Large intestine (tissue), 3 donors: Measurements from ENCODE around the gene KAZN. TPM values are rescaled to one million over a fixed set of nuclear protein-coding genes. Genes with fewer than 3 reads are reported as not detected.
A peak's percentile ranks its signal among the peaks of the same experiment; 100 is the strongest.

Experiments used
- DNase-seq, 2 donors: peaks; one replicate each; pipeline versions ENCODE4 v3.0.0 to v3.0.0-alpha.2; 2013
- H3K27ac ChIP-seq: one replicate; pipeline ENCODE4 v1.5.1; 2013; ENCODE audit warnings: low read length
- H3K27me3 ChIP-seq: 2 replicates; pipeline ENCODE4 v1.6.1; 2013; ENCODE audit warnings: low read length; ENCODE audit not compliant: control insufficient read depth, insufficient read depth
- H3K36me3 ChIP-seq: 2 replicates; pipeline ENCODE4 v1.6.1; 2013; ENCODE audit warnings: low read length; ENCODE audit not compliant: control insufficient read depth, insufficient read depth
- H3K4me1 ChIP-seq: one replicate; pipeline ENCODE4 v1.6.1; 2013; ENCODE audit warnings: low read length; ENCODE audit not compliant: control insufficient read depth, insufficient read depth
- H3K4me3 ChIP-seq: one replicate; pipeline ENCODE4 v1.5.1; 2013; ENCODE audit warnings: low read length
- H3K9me3 ChIP-seq: one replicate; pipeline ENCODE4 v1.6.1; 2013; ENCODE audit warnings: mild to moderate bottlenecking, low read depth, low read length, moderate library complexity; ENCODE audit not compliant: control insufficient read depth
- WGBS: methylation state at CpG from one replicate; pipeline ENCODE4 v1.1.5; 2013; ENCODE audit warnings: low lambda C conversion rate; ENCODE audit not compliant: insufficient coverage; 5-methylcytosine and 5-hydroxymethylcytosine counted together
- polyA plus RNA-seq: library from polyadenylated mRNA; unstranded; fragments of 120-200 nt; gene quantifications from one replicate; pipeline ENCODE4 v1.2.1, GENCODE V29; 2013

KAZN gene
- polyA plus RNA-seq, 1 donor: 30.4 TPM

- Histone ChIP-seq H3K4me3 (no peak overlapping the region), H3K36me3 (no peaks in the 10 kb centered on the region), H3K9me3 (no peaks in the 10 kb centered on the region), H3K4me1 (peaks cover 45% of the 10 kb centered on the region), H3K27me3 (no peaks in the 10 kb centered on the region), H3K27ac (no peak overlapping the region)
- DNase-seq: no peak
- no CpG with 5 or more reads among the region's 5 CpGs for WGBS
Measured at GRCh38 chr1:15023205-15023604, 424.7 kb downstream of the KAZN start.

GRCh38 chr1:15023976-15024375 lies 425.5 kb downstream of the KAZN start:
- no peak for DNase-seq
- Histone ChIP-seq H3K27ac (no peak overlapping the region), H3K9me3 (no peaks in the 10 kb centered on the region), H3K4me1 (peaks cover 45% of the 10 kb centered on the region), H3K36me3 (no peaks in the 10 kb centered on the region), H3K4me3 (no peak overlapping the region), H3K27me3 (no peaks in the 10 kb centered on the region)
- WGBS: 90% methylated on average over 2 of the region's 8 CpGs

- Histone ChIP-seq H3K9me3 (no peaks in the 10 kb centered on the region), H3K36me3 (no peaks in the 10 kb centered on the region), H3K27me3 (no peaks in the 10 kb centered on the region), H3K4me1 (peaks cover 36% of the 10 kb centered on the region), H3K4me3 (no peak overlapping the region), H3K27ac (peak overlapping the region; percentile 71)
- WGBS: no CpG with 5 or more reads among the region's 4 CpGs
- DNase-seq: no peak
Measured at GRCh38 chr1:15026117-15026489, 427.6 kb downstream of the KAZN start.

GRCh38 chr1:15027515-15027986 lies 429.1 kb downstream of the KAZN start:
- Histone ChIP-seq H3K4me3 (no peak overlapping the region), H3K36me3 (no peaks in the 10 kb centered on the region), H3K27ac (no peak overlapping the region), H3K4me1 (peaks cover 23% of the 10 kb centered on the region), H3K9me3 (no peaks in the 10 kb centered on the region), H3K27me3 (no peaks in the 10 kb centered on the region)
- peak; percentile 36 to 58 for DNase-seq
- no CpG with 5 or more reads among the region's 12 CpGs for WGBS

- H3K27ac ChIP-seq: no peak overlapping the region
Measured at GRCh38 chr1:15028102-15028501, 429.6 kb downstream of the KAZN start.

GRCh38 chr1:15028616-15029015 lies 430.1 kb downstream of the KAZN start:
- H3K9me3 ChIP-seq: no peaks in the 10 kb centered on the region
- no peaks in the 10 kb centered on the region for H3K36me3 ChIP-seq
- H3K4me3 ChIP-seq: no peak overlapping the region
- no peak for DNase-seq
- H3K4me1 ChIP-seq: peaks cover 23% of the 10 kb centered on the region
- no peak overlapping the region for H3K27ac ChIP-seq
- 80% methylated on average over 1 of the region's 7 CpGs for WGBS
- H3K27me3 ChIP-seq: no peaks in the 10 kb centered on the region

More at GRCh38 chr1:15028102-15028501, 429.6 kb downstream of the KAZN start:
- H3K36me3 ChIP-seq: no peaks in the 10 kb centered on the region
- no peak for DNase-seq
- no peaks in the 10 kb centered on the region for H3K9me3 ChIP-seq
- peaks cover 23% of the 10 kb centered on the region for H3K4me1 ChIP-seq
- H3K27me3 ChIP-seq: no peaks in the 10 kb centered on the region
- no peak overlapping the region for H3K4me3 ChIP-seq
- no CpG with 5 or more reads among the region's 6 CpGs for WGBS

- no peak for DNase-seq
- no CpG with 5 or more reads among the region's 6 CpGs for WGBS
- no peaks in the 10 kb centered on the region for H3K36me3 ChIP-seq
- peaks cover 23% of the 10 kb centered on the region for H3K4me1 ChIP-seq
- H3K27me3 ChIP-seq: no peaks in the 10 kb centered on the region
- no peak overlapping the region for H3K4me3 ChIP-seq
- no peak overlapping the region for H3K27ac ChIP-seq
- no peaks in the 10 kb centered on the region for H3K9me3 ChIP-seq
Measured at GRCh38 chr1:15029036-15029435, 430.6 kb downstream of the KAZN start.

- no peak for DNase-seq
- no peaks in the 10 kb centered on the region for H3K27me3 ChIP-seq
- H3K4me1 ChIP-seq: peaks cover 21% of the 10 kb centered on the region
- H3K27ac ChIP-seq: no peak overlapping the region
- no CpG with 5 or more reads among the region's 8 CpGs for WGBS
- H3K36me3 ChIP-seq: peaks cover under 1% of the 10 kb centered on the region
- no peak overlapping the region for H3K4me3 ChIP-seq
- no peaks in the 10 kb centered on the region for H3K9me3 ChIP-seq
Measured at GRCh38 chr1:15029786-15030185, 431.3 kb downstream of the KAZN start.

- 89% methylated on average over 3 of the region's 8 CpGs for WGBS
- no peak overlapping the region for H3K4me3 ChIP-seq
- no peak overlapping the region for H3K27ac ChIP-seq
- peaks cover 12% of the 10 kb centered on the region for H3K36me3 ChIP-seq
- H3K27me3 ChIP-seq: no peaks in the 10 kb centered on the region
- DNase-seq: no peak
- H3K9me3 ChIP-seq: no peaks in the 10 kb centered on the region
- H3K4me1 ChIP-seq: peaks cover 6% of the 10 kb centered on the region
Measured at GRCh38 chr1:15031251-15031933, 432.9 kb downstream of the KAZN start.

GRCh38 chr1:15033264-15033663 lies 434.8 kb downstream of the KAZN start:
- peaks cover 19% of the 10 kb centered on the region for H3K36me3 ChIP-seq
- no peaks in the 10 kb centered on the region for H3K27me3 ChIP-seq
- no peak overlapping the region for H3K27ac ChIP-seq
- H3K9me3 ChIP-seq: no peaks in the 10 kb centered on the region
- H3K4me1 ChIP-seq: no peaks in the 10 kb centered on the region
- no peak overlapping the region for H3K4me3 ChIP-seq
- 86% methylated on average over 1 of the region's 4 CpGs for WGBS
- no peak for DNase-seq

- Histone ChIP-seq H3K27ac (no peak overlapping the region), H3K4me1 (no peaks in the 10 kb centered on the region), H3K27me3 (no peaks in the 10 kb centered on the region), H3K9me3 (no peaks in the 10 kb centered on the region), H3K4me3 (no peak overlapping the region), H3K36me3 (peaks cover 22% of the 10 kb centered on the region)
- no peak for DNase-seq
- WGBS: no CpG with 5 or more reads among the region's 16 CpGs
Measured at GRCh38 chr1:15034656-15035055, 436.2 kb downstream of the KAZN start.
